OCI-LY7 (cell line): ENCODE data around the gene DPP10. TPM values are rescaled to one million over a fixed set of nuclear protein-coding genes. Genes with fewer than 3 reads are reported as not detected.

Experiments
- BruUV-seq: library from RNA; stranded (reverse); fragments of 400-500 nt; replicated peaks from 2 replicates; lab custom pipeline; 2021; lab: Mats Ljungman, UMichigan
- CTCF ChIA-PET: fragments of 300-600 bp; sonication (Branson Sonifier 250); formaldehyde crosslinking; loops from one replicate; lab custom pipeline; 2022; ENCODE audit warnings: antibody characterized with exemption; ENCODE audit not compliant: unreplicated experiment; lab: Charles Lee
- POLR2A ChIA-PET: fragments of 300-600 bp; sonication (Branson Sonifier 250); formaldehyde crosslinking; loops from one replicate; lab custom pipeline; 2022; ENCODE audit warnings: antibody characterized with exemption; lab: Charles Lee
- DNase-seq: peaks from one replicate; pipeline ENCODE4 v3.0.0-alpha.2; 2015; ENCODE audit warnings: low spot score
- H2AFZ ChIP-seq: fragments of 200-600 bp; sonication (generic), shearing (Covaris generic); 2 replicates; pipeline ENCODE4 v1.6.1; 2014; ENCODE audit warnings: mild to moderate bottlenecking, antibody characterized with exemption, low read length, moderate library complexity
- H3K27ac ChIP-seq: fragments of 200-600 bp; sonication (generic); 2 replicates; pipeline ENCODE4 v1.5.1; 2014; ENCODE audit warnings: mixed run types, low read depth, mild to moderate bottlenecking, moderate library complexity, low read length, inconsistent platforms; ENCODE audit not compliant: poor library complexity, severe bottlenecking
- H3K36me3 ChIP-seq: fragments of 200-600 bp; sonication (generic); 2 replicates; pipeline ENCODE4 v1.6.1; 2014; ENCODE audit warnings: mild to moderate bottlenecking, antibody characterized with exemption, low read length, moderate library complexity, mixed read lengths; ENCODE audit not compliant: insufficient read depth
- H3K4me1 ChIP-seq: fragments of 200-600 bp; sonication (generic); 2 replicates; pipeline ENCODE4 v1.5.1; 2014; ENCODE audit warnings: mild to moderate bottlenecking, low read length; ENCODE audit not compliant: insufficient read depth, poor library complexity, severe bottlenecking
- H3K4me2 ChIP-seq: fragments of 200-600 bp; sonication (generic); 2 replicates; pipeline ENCODE4 v1.6.1; 2014; ENCODE audit warnings: mild to moderate bottlenecking, low read length
- H3K4me3 ChIP-seq: fragments of 200-600 bp; sonication (generic); 2 replicates; pipeline ENCODE4 v1.5.1; 2014; ENCODE audit warnings: mild to moderate bottlenecking, low read depth, low read length; ENCODE audit not compliant: poor library complexity, severe bottlenecking
- H3K79me2 ChIP-seq: fragments of 200-600 bp; sonication (generic); 2 replicates; pipeline ENCODE4 v1.6.1; 2016; ENCODE audit warnings: low read depth, mild to moderate bottlenecking, low read length, moderate library complexity, mixed read lengths; ENCODE audit not compliant: insufficient read depth
- H3K9me2 ChIP-seq: fragments of 200-600 bp; sonication (generic); 2 replicates; pipeline ENCODE4 v1.6.1; 2016; ENCODE audit warnings: mild to moderate bottlenecking, low read length, mixed read lengths; ENCODE audit not compliant: insufficient read depth
- H3K9me3 ChIP-seq: fragments of 200-600 bp; sonication (generic); 2 replicates; pipeline ENCODE4 v1.6.1; 2014; ENCODE audit warnings: mild to moderate bottlenecking, mixed run types, low read length, mixed read lengths
- H4K20me1 ChIP-seq: fragments of 200-600 bp; sonication (generic); 2 replicates; pipeline ENCODE4 v1.6.1; 2014; ENCODE audit warnings: mild to moderate bottlenecking, antibody characterized with exemption, low read length, moderate library complexity, mixed read lengths; ENCODE audit not compliant: insufficient read depth
- CTCF ChIP-seq: fragments of 200-600 bp; sonication (generic); conservative IDR thresholded peaks from 2 replicates; pipeline ENCODE4 v1.5.1; 2014; ENCODE audit warnings: mild to moderate bottlenecking, antibody characterized with exemption, low read length, moderate library complexity, mixed read lengths
- EZH2phosphoT487 ChIP-seq: fragments of 200-600 bp; sonication (generic); IDR thresholded peaks from 2 replicates; pipeline ENCODE4 v1.6.1; 2018; ENCODE audit warnings: low read depth, borderline replicate concordance, mild to moderate bottlenecking, mixed run types, antibody characterized with exemption, low read length, moderate library complexity, mixed read lengths
- intact Hi-C: fragments of 100-400 bp; cut with micrococcal nuclease; formaldehyde crosslinking; loops from one replicate; pipeline ENCODE4 v1.10.0; 2022; ENCODE audit not compliant: unreplicated experiment
- total RNA-seq, 2 experiments: library from RNA; depleted of rRNA in 1 of 2; stranded (reverse); fragments of >200 nt in 1 of 2; shearing (Covaris generic) in 1 of 2; gene quantifications; 2 replicates each; pipeline ENCODE4 v1.2.3, GENCODE V29; 2014 to 2022

The DPP10 gene
- total RNA-seq, 2 experiments from 2014 or later: not detected

GRCh38 chr2:115119086-115119485, 676.6 kb downstream of the DPP10 start:
- Histone ChIP-seq H3K9me2 (no peaks in the 10 kb centered on the region), H3K36me3 (no peaks in the 10 kb centered on the region), H3K4me1 (no peaks in the 10 kb centered on the region), H3K4me3 (no peak overlapping the region), H3K79me2 (no peaks in the 10 kb centered on the region), H4K20me1 (no peaks in the 10 kb centered on the region), H3K9me3 (no peaks in the 10 kb centered on the region), H3K27ac (no peak overlapping the region), H3K4me2 (no peak overlapping the region), H2AFZ (no peak overlapping the region)
- ChIA-PET POLR2A (no interaction called here), CTCF (no interaction called here)
- BruUV-seq: no TSS peak
- no peak for DNase-seq
- intact Hi-C loops: no loop called here
- TF ChIP-seq EZH2phosphoT487: no peak
- TF ChIP-seq CTCF: no peak

GRCh38 chr2:115122701-115123100, 680.3 kb downstream of the DPP10 start:
- no peak overlapping the region for H3K27ac ChIP-seq
- no peak for DNase-seq
- H3K4me3 ChIP-seq: no peak overlapping the region
- intact Hi-C loops: no loop called here
- POLR2A ChIA-PET: no interaction called here
- CTCF ChIA-PET: no interaction called here
- no peak overlapping the region for H2AFZ ChIP-seq
- no peaks in the 10 kb centered on the region for H3K79me2 ChIP-seq
- no peaks in the 10 kb centered on the region for H3K36me3 ChIP-seq
- no peaks in the 10 kb centered on the region for H3K4me1 ChIP-seq
- no peaks in the 10 kb centered on the region for H3K9me3 ChIP-seq
- H4K20me1 ChIP-seq: no peaks in the 10 kb centered on the region
- H3K9me2 ChIP-seq: no peaks in the 10 kb centered on the region
- BruUV-seq: no TSS peak
- TF ChIP-seq EZH2phosphoT487 (no peak), CTCF (no peak)
- H3K4me2 ChIP-seq: no peak overlapping the region

GRCh38 chr2:115124817-115125216, 682.4 kb downstream of the DPP10 start:
- TF ChIP-seq EZH2phosphoT487 (no peak), CTCF (no peak)
- ChIA-PET POLR2A (no interaction called here), CTCF (no interaction called here)
- H3K4me3 ChIP-seq: no peak overlapping the region
- no peaks in the 10 kb centered on the region for H3K4me1 ChIP-seq
- H4K20me1 ChIP-seq: no peaks in the 10 kb centered on the region
- H3K36me3 ChIP-seq: no peaks in the 10 kb centered on the region
- no peaks in the 10 kb centered on the region for H3K9me3 ChIP-seq
- no peak overlapping the region for H2AFZ ChIP-seq
- intact Hi-C loops: no loop called here
- no peaks in the 10 kb centered on the region for H3K79me2 ChIP-seq
- no TSS peak for BruUV-seq
- no peaks in the 10 kb centered on the region for H3K9me2 ChIP-seq
- no peak overlapping the region for H3K4me2 ChIP-seq
- no peak overlapping the region for H3K27ac ChIP-seq
- no peak for DNase-seq
